GM11168 (cell line): ENCODE results near the gene ASIC2.

Experiments used
- in situ Hi-C: fragments of 300-500 bp; cut with MboI; formaldehyde crosslinking; loops from one replicate; pipeline ENCODE4 v1.12.0; 2022; ENCODE audit warnings: low sequenced_read_pairs; ENCODE audit not compliant: unreplicated experiment

The ASIC2 gene

GRCh38 chr17:33044771-33045170 lies 248.3 kb downstream of the ASIC2 start:
- in situ Hi-C loops, result no loop called here

- in situ Hi-C loops, result no loop called here
These were observed 252.6 kb downstream of the ASIC2 start for GRCh38 chr17:33040461-33040860.

DNA sequence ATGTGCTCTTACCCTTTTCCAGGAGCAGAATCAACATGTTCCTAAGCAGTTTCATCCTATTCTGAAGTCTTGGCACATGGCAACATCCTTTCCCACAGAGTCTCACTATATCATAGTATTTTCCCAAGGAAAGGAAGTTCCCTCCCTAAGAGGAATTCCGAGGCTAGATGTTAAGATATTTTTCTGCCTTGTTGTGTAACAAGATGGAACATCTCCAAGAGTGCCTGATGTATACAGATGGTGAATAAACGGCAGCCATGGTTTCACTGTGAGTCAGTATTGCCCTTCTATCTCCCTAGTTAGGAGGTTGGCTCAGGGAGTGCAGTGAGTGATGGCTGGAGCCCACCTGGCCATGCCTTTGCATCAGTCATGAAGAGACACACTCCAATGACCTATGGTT lies 253.2 kb downstream of the ASIC2 start:
- in situ Hi-C loops, result no loop called here

DNA sequence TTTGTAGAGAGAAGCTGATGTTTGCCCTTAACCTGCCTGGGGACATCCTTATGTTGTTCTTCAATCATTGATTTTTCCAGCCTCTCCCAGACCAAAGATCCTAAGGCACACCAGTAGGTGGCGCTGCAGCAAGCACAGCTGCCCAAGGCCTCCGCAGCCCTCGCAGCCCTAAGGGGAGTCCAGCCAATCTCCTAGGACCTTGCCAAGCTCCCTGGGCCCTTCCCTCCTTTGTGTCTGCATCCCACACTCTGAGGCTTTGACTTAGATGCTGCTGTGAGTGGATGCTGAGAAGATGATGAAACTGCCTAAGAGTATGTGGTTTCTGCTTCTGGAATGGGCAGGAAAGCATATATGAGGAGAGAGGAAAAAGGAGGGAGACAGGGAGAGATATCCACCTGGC lies 254.4 kb downstream of the ASIC2 start:
- in situ Hi-C loops, result no loop called here

DNA sequence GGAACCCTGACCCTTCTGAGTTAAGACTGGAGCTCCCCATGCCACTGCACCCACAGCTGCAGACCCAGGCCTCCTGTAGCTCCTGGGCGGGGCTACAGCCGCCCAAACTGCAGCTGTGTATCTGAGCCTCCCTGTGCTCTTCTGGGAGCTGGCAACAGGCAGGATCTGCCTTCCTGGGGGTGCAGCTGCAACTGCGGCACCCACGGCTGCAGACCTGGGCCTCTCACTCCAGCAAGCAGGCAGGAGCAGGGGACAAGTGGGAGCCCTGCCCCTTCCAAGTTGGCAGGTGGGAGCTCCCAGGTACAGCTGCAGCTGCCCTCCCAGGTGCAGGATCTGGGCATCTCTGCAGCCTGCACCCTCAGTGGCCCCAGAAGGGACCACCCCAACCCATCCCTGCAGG lies 259.9 kb downstream of the ASIC2 start:
- in situ Hi-C loops, result no loop called here

GRCh38 chr17:33028778-33029177 lies 264.3 kb downstream of the ASIC2 start:
- in situ Hi-C loops, result no loop called here

- in situ Hi-C loops, result no loop called here
These were observed 265.0 kb downstream of the ASIC2 start for GRCh38 chr17:33028061-33028460.

DNA sequence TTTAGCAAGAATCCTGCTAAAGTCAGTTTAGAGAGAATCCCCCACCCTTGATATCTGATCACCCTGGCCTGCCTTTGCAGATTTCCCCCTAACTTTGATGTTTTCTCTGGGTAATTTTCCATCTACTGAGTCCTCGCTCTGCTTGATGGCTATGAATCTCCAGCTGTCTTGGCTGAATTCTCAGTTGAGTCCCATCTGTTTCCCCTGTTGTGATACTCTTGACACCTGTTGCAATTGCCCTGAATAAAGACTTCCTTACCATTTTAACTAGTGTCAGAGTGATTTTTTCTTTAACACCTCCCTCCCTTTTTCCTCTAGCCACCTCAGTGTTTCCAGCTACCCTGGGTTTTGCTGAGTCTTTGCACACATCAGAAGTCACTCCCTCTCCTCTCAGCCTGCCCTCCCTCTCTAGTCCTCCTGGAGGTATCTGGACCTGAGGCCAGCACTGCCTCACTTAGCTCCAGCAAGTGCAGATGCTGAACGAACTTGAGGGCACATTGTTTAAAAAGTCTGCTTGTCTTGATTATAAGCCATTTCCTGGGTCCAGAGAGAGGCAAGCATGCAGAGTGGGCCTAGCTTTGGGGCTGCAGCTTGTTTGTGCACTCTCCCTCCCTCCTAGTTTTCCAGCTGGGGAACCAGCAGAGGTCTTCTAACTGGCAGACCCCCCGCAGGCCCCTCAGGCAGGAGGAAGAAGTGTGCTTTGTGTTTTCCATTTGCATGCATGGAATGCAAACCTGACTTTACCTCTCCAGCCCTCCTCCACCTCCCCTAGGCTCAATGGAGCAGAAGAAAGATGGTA lies 268.2 kb downstream of the ASIC2 start:
- in situ Hi-C loops, result no loop called here

GRCh38 chr17:33023790-33024189 lies 269.3 kb downstream of the ASIC2 start:
- in situ Hi-C loops, result no loop called here

GRCh38 chr17:33021731-33022408 lies 271.2 kb downstream of the ASIC2 start:
- in situ Hi-C loops, result no loop called here

DNA sequence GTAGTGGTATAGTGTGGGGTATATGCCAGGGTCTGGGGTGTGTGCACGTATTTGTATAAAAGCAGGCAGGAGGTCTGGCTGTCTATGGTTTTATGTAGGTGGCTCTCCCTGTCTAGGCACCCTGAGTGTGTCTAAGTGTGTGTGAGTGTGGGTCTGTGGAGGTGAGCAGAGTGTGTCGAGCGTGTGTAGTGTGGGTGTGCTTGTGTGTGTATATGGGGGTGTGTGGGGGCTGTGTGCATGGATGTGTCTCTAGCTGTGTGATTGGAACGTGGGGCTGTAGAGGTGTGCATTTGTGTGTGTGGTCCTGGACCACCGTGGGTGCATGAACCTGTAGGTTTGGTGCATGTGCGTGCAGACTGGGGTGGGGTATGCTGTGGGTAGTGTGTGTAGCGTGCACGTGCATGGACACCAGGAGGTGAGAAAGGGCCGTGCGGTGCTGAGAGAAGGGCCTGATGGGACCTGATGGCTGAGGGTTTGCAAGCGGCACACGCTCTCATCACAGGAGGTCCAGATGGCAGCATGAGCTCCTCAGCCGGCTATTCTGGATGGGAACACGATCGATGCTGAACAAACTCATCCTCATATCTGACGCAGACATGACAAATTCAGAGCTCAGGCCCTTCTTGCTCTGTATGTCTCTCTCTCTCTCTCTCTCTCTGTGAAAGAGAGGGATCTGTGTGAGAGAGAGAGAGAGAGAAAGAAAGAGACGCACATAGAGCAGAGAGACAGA lies 273.8 kb downstream of the ASIC2 start:
- in situ Hi-C loops, result no loop called here

DNA sequence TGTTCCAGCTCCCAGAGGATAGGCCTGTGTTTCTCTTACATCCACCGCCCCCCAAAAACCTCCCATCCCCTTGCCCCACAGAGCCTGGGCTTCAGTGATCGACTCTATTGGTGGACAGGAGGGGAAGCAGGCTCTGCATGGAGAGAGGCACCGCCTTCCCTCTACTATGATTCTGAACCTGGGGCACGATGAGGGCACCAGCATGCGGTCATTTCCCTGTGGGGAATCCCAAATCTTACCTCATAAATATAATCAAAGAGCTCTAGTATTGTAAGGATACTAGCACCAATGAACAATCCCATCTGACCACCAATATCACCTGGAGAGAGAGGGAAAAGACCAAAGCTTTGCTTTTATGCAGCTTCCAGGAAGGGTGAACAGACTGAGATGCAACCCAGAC lies 275.7 kb downstream of the ASIC2 start:
- in situ Hi-C loops, result no loop called here

GRCh38 chr17:33016920-33017319 lies 276.2 kb downstream of the ASIC2 start:
- in situ Hi-C loops, result no loop called here

DNA sequence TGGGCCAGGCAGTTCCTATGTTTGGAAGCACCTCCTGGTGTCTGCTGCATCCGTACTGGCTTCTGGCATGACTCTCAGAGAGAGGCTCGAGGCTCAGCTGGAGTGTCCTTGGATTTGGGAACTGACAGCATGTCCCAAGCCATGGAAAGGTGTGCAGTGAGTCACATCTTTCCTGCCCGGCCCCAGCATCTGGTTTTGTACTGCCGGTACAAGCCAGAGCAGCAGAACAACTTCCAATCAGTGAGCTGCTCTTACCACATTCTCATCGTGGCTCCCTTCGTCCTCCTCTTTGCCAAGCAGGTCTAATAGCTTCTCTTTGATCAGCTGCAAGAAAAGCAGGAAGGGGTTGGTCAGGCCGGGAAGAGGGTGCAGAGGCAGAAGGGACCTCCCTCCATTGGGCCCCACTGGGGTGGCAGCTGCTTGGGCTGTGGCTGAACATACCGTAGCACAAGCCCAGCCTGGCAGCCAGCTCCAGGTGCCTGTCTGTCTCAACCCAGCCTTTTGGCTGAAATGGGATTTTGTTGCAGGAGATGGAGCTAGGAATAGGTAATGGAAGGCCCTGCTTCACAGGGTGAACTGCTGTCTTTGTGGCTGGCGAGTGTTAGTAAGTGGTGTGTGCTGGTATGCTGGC lies 277.3 kb downstream of the ASIC2 start:
- in situ Hi-C loops, result no loop called here

DNA sequence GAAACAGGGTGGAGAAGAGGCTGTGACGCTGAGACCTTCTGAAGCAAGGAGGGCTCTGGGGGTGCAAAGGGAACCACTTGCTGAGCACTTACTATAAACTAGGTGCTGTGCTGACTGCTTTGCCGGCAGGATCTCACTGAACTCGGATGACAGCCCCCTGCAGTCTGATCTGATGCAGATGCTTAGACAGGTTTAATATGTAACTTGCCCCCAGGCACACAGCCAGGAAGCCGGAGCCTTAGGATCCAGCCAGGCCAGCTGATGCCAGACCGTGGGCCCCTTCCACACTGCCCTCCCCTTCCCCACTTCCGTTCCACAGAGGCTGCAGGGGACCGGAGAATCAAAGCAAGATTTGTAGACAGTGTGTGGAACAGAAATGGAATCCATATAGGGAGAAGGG lies 278.3 kb downstream of the ASIC2 start:
- in situ Hi-C loops, result no loop called here

DNA sequence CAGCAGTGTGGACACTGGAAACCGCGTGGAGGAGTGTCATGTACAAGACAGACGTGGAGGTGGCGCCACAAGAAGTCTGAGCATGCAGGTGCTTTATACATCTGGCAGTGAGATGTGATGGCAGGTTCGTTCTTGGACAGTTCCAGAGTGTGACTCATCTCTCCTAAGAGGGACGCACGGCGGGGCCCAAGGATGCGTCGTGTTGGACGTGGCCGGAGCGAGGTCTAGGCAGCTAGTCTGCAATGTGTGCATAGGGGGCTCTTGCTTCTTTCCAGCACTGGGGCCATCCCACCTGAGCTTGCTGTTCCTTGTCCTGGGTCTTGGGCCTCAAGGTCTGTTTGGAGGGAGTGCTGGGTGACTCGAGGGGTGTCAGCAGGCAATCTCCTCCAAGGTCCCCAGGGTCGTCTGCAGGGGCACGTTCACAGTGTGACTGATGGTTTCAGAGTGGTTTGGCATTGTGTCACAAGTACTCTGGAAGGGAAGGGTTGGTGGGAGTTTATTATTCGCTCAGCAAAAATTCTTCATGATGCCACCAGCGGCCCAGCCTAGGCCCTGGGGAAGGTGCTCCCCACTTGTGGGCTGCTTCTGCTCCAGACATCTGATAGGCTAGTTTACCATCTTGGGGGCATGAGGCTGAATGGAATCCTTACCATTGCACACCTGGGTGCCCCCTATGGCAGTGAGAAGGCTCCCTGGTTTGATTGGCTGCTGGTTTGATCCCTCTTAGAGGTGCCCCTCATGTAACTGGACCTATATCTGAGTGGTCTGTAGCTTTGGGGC lies 279.3 kb downstream of the ASIC2 start:
- in situ Hi-C loops, result no loop called here

DNA sequence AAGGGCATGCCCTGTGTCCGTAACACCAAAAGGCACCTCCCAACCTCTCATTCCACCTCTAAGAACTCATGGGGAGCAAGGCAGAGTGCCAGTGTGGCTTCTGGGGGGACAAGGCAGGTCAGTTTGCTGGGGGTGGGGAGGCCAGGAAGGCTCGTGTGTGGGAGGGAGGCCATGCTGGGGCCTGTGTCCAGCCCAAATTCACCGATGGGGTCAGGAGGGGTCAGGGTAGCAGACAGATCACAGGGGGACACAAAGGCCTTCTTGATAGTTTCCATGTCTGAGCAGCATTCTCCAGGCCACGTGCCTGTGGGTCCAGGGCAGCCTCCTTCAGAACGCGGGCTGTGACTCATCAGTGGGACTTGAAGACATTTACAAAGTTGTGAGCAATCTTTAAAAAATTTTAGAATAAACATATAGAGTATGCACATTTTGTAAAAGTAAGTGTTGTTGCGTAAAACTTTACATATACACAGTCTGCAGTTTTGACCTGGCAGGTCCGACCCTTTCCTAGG lies 280.5 kb downstream of the ASIC2 start:
- in situ Hi-C loops, result no loop called here

DNA sequence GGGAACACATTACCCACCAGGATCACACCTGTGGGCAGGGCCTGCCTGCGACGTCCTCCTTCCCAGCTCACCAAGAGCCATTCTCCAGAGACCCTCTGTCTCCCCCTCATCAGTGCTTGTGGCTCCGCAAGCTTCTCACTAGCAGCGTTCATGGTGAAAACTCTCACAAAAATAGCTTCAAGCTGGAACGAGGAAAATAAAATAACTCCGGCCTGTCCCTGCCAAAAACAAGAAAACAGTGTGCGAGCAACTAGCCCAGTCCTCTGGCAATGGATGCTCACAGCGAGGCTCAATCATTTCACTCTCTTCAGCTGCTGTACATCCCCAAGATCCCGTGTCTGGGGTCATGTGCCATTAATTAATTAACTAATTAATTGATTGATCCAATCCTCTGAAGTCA lies 283.5 kb downstream of the ASIC2 start:
- in situ Hi-C loops, result no loop called here

DNA sequence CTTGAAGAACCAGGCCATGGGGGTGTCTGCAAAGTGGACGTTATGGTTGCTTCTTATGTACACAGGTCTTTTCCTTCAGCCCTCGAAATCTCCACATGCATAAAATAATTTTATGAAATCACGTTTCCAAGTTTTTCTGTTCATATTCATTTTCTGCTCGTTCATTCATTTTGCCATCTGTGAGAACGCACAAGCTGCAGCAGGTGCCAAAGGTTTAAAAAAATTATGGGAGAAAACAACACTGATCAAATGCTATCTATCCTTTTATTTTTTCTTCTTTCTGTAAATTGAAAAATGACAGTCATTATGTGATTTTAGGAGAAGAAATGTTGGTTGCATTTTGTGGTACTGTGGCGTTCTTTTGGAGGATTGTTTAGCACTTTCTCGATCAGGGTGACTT lies 285.9 kb downstream of the ASIC2 start:
- in situ Hi-C loops, result no loop called here

GRCh38 chr17:33002246-33002645 lies 290.8 kb downstream of the ASIC2 start:
- in situ Hi-C loops, result no loop called here
